Activated T-cell treated with anti-CD3 and anti-CD28 coated beads, Interleukin-2, amount 50 U/mL, for 48 hours (primary cell): Measurements from ENCODE around the gene DLX5.

Source experiments
- DNase-seq, 2 experiments: peaks; one replicate each; pipeline ENCODE4 v3.0.0-alpha.2; 2020

Gene DLX5

GRCh38 chr7:96989859-96990317, 34.7 kb downstream of the DLX5 start:
- DNase-seq, result no peak

DNA sequence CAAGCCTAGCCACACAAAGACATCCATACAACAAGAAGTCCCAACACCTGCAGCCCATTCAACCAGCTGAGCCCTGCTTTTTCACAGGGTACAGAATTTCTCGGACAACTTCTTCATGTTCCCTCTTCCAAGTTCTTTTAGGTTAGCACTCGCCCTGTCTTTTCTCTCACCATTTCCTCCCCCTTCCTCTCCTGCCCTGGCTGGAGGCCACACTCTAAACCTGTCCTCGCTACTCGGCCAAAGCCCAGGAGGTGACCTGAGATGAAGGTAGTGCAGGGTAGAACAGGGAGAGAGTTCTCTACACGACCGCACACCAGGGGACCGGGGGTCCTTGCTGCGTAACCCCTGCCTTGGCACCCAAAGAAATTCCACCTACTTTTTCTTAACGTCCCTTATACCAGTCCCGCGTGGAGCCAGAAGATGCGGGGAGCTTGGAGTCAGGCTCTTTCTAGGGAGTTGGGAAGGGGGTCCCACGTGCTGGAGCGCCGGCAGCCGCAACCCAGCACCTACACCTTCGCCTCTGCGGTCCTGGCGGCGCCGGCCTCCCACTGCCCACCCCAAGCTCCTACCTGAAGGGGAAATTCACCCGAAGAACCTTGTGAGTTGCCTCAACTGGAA, 35.3 kb downstream of the DLX5 start:
- DNase-seq, result no peak

GRCh38 chr7:96987719-96988118, 36.9 kb downstream of the DLX5 start:
- no peak for DNase-seq

GRCh38 chr7:96986901-96987300, 37.7 kb downstream of the DLX5 start:
- no peak for DNase-seq

GRCh38 chr7:96985992-96986391, 38.6 kb downstream of the DLX5 start:
- DNase-seq, result no peak

DNA sequence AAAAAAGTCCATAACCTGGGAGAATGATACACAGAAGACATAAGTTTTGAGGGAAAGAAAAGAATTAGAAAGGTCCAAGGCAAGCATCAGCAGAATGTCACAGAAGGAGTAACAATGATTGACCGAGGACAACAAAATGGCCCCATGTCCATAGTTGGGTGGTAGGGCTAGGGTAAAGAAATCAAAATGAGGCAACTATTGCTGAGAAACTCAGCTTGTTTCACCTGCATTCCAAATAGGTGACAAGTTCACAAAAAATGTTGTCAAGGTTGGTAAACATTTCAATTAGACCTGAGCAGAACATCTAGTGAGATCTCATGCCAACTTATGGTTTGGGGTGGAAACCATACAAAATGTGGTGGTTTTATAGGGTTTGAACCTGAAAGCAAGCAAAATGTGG, 42.0 kb downstream of the DLX5 start:
- DNase-seq, result no peak

DNA sequence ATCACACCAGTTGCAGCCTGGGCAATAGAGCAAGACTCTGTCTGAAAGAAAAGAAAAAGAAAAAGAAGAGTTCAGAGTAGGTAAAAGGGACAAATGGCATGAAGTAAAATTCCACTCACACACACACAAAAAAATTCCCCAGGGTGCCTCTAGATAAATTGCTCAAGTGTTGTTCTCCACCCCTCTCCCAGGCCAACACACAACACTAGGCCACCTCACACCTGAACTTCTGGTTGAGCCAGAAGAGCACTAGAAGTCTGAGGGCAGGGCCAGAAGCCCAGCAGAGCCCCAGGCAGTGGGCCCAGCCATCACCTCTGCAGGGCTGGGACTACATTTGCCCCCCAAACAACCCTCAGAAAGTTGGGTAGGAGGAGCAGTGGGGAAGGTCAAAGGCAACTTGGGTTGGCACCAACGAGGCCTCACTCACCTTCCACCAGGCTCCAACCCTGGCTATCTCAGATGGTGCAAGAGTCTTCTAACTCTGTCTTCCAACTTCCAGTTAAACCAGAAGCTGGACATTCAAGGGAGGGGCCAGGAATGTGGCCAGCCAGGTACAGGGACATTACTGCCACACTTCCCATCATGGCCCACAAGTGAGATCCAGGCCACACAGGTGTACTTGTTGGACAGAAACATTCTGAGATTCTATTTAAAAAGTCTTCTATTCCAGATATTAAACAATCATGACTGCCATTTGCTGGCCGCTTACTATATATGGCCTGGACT, 44.9 kb downstream of the DLX5 start:
- no peak for DNase-seq

- DNase-seq, result no peak
Observed at GRCh38 chr7:96977445-96977844, 47.2 kb downstream of the DLX5 start.

DNA sequence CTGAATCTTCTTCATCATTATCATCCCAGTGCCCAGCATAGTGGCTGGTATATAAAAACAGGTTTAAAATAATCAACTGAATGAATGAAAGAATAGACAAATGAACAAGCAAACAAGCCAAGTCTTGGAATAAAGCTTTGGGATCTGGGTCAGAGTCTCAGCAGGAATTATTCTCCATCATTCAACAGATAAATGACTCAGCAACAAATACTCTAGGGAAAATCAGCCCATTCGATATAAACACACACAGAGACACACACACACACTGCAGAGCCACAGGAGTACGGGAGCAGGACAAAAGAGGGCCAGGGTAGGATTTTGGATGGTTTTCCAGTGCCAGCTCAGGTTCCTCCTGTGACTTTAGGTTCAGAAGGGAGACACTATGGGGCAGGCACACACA, 48.5 kb downstream of the DLX5 start:
- DNase-seq, result no peak

- no peak for DNase-seq
Observed at GRCh38 chr7:96973986-96974385, 50.6 kb downstream of the DLX5 start.

DNA sequence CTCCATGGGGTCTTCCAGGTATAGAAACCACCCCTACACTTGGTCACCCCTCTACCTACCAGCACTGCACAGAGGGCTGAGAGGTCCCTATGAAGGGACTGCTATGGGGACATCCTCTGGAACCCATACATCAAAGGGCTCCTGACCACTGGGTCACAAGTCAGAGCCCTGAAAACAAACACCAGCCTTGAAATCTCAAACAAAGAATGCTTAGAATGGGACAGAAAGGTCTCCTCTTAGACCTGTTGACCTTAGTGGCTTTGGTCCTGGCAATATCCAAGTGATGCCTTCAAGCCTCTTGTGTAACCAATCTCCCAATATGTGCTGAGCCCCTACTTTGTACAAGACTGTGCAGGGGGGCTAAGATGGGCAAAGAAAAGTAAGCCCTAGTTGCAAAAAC, 53.9 kb downstream of the DLX5 start:
- DNase-seq, result no peak
